ENCODE results near the gene GAS2. TPM values are rescaled to one million over a fixed set of nuclear protein-coding genes. Genes with fewer than 3 reads are reported as not detected.

Gene GAS2
- total RNA-seq, 1 donor from 2014 or later: 3.4 TPM

- Mint-ChIP-seq H3K36me3 (ENCODE audit: low read depth) (no peaks in the 10 kb centered on the region), H3K9me3 (peaks cover 7% of the 10 kb centered on the region), H3K27ac (ENCODE audit: unreplicated experiment) (no peak overlapping the region), H3K27me3 (ENCODE audit: low read depth) (peaks cover 2% of the 10 kb centered on the region), H3K4me1 (peaks cover 17% of the 10 kb centered on the region), H3K4me3 (peak overlapping the region; percentile 24)
- TF ChIP-seq CTCF (conservative IDR thresholded peaks at IDR 0.05): no peak
- no peak for DNase-seq (ENCODE audit: low read depth, low spot score)
These were observed 39.0 kb upstream of the GAS2 start for GRCh38 chr11:22627421-22627820.

- H3K36me3 Mint-ChIP-seq (ENCODE audit: low read depth): no peaks in the 10 kb centered on the region
- TF ChIP-seq CTCF (conservative IDR thresholded peaks at IDR 0.05): peak; percentile 29
- H3K9me3 Mint-ChIP-seq: peaks cover 7% of the 10 kb centered on the region
- H3K4me1 Mint-ChIP-seq: no peaks in the 10 kb centered on the region
- peaks cover 2% of the 10 kb centered on the region for H3K27me3 Mint-ChIP-seq (ENCODE audit: low read depth)
- no peak overlapping the region for H3K4me3 Mint-ChIP-seq
- no peak overlapping the region for H3K27ac Mint-ChIP-seq (ENCODE audit: unreplicated experiment)
- DNase-seq (ENCODE audit: low read depth, low spot score): no peak
These were observed 33.0 kb upstream of the GAS2 start for GRCh38 chr11:22633354-22633902.

GRCh38 chr11:22634897-22635629, 31.3 kb upstream of the GAS2 start:
- H3K27me3 Mint-ChIP-seq (ENCODE audit: low read depth): peaks cover 1% of the 10 kb centered on the region
- H3K36me3 Mint-ChIP-seq (ENCODE audit: low read depth): no peaks in the 10 kb centered on the region
- no peak for TF ChIP-seq CTCF (conservative IDR thresholded peaks at IDR 0.05)
- peaks cover 5% of the 10 kb centered on the region for H3K9me3 Mint-ChIP-seq
- no peak overlapping the region for H3K4me3 Mint-ChIP-seq
- H3K27ac Mint-ChIP-seq (ENCODE audit: unreplicated experiment): no peak overlapping the region
- H3K4me1 Mint-ChIP-seq: no peaks in the 10 kb centered on the region
- no peak for DNase-seq (ENCODE audit: low read depth, low spot score)

GRCh38 chr11:22635689-22636088, 30.7 kb upstream of the GAS2 start:
- no peak for TF ChIP-seq CTCF (conservative IDR thresholded peaks at IDR 0.05)
- H3K4me1 Mint-ChIP-seq: peaks cover under 1% of the 10 kb centered on the region
- H3K36me3 Mint-ChIP-seq (ENCODE audit: low read depth): no peaks in the 10 kb centered on the region
- peaks cover 3% of the 10 kb centered on the region for H3K9me3 Mint-ChIP-seq
- H3K27ac Mint-ChIP-seq (ENCODE audit: unreplicated experiment): no peak overlapping the region
- H3K4me3 Mint-ChIP-seq: no peak overlapping the region
- no peaks in the 10 kb centered on the region for H3K27me3 Mint-ChIP-seq (ENCODE audit: low read depth)
- no peak for DNase-seq (ENCODE audit: low read depth, low spot score)

- no peak for DNase-seq (ENCODE audit: low read depth, low spot score)
- Mint-ChIP-seq H3K27ac (ENCODE audit: unreplicated experiment) (no peak overlapping the region), H3K36me3 (ENCODE audit: low read depth) (no peaks in the 10 kb centered on the region), H3K27me3 (ENCODE audit: low read depth) (no peaks in the 10 kb centered on the region), H3K4me3 (no peak overlapping the region), H3K4me1 (peaks cover 4% of the 10 kb centered on the region), H3K9me3 (no peaks in the 10 kb centered on the region)
- TF ChIP-seq CTCF (conservative IDR thresholded peaks at IDR 0.05): no peak
These were observed 25.5 kb upstream of the GAS2 start for GRCh38 chr11:22640862-22641261.
